Activated CD8-positive, alpha-beta T cell treated with anti-CD3 and anti-CD28 coated beads for 36 hours (primary cell): ENCODE data around the gene SLC6A5. TPM values are rescaled to one million over a fixed set of nuclear protein-coding genes. Genes with fewer than 3 reads are reported as not detected.

Source experiments
- ATAC-seq: fragments of 200-7000 bp; cut with Tn5 transposase; one replicate; pipeline ENCODE4 v1.10.0; 2021; ENCODE audit warnings: mild to moderate bottlenecking, moderate library complexity
- CTCF ChIA-PET: fragments of 350-600 bp; sonication (Branson Sonifier 250); formaldehyde crosslinking; loops from one replicate; lab custom pipeline; 2021; ENCODE audit warnings: antibody characterized with exemption; lab: Charles Lee
- POLR2A ChIA-PET: fragments of 350-600 bp; sonication (Branson Sonifier 250); formaldehyde crosslinking; loops from one replicate; lab custom pipeline; 2021; ENCODE audit warnings: antibody characterized with exemption; lab: Charles Lee
- DNase-seq: peaks from one replicate; pipeline ENCODE4 v3.0.0-alpha.2; 2020
- H3K27ac Mint-ChIP-seq: one replicate; pipeline ENCODE4 v1.8.0; 2021; ENCODE audit warnings: mild to moderate bottlenecking, mixed read lengths
- H3K27me3 Mint-ChIP-seq: one replicate; pipeline ENCODE4 v1.8.0; 2021; ENCODE audit warnings: mixed read lengths
- H3K36me3 Mint-ChIP-seq: one replicate; pipeline ENCODE4 v1.8.0; 2021; ENCODE audit warnings: low read depth, mixed read lengths
- H3K4me1 Mint-ChIP-seq: one replicate; pipeline ENCODE4 v1.8.0; 2021; ENCODE audit warnings: low read depth, mixed read lengths
- H3K4me3 Mint-ChIP-seq: one replicate; pipeline ENCODE4 v1.8.0; 2021; ENCODE audit warnings: mild to moderate bottlenecking, moderate library complexity, mixed read lengths
- H3K9me3 Mint-ChIP-seq: one replicate; pipeline ENCODE4 v1.8.0; 2021; ENCODE audit warnings: mixed read lengths
- CTCF ChIP-seq: fragments of 200-600 bp; IDR thresholded peaks from one replicate; pipeline ENCODE4 v1.8.0; 2022; ENCODE audit warnings: antibody characterized with exemption, mild to moderate bottlenecking
- intact Hi-C: fragments of 100-400 bp; cut with micrococcal nuclease; formaldehyde crosslinking; loops from one replicate; pipeline ENCODE4 v1.10.0; 2022
- total RNA-seq, 2 experiments: library from RNA; stranded (reverse); gene quantifications; one replicate each; pipeline ENCODE4 v1.2.3, GENCODE V29; 2021

Gene SLC6A5
- total RNA-seq, 2 experiments from 2014 or later = not detected

- H3K27ac Mint-ChIP-seq = no peak overlapping the region
- ChIA-PET POLR2A (no interaction called here), CTCF (interaction anchor here (0.8 to 5.3 kb wide), 5 partner anchors 10 to 341 kb away, joined by 3 to 35 read pairs (median 6); no protein-coding TSS in a partner anchor)
- no peaks in the 10 kb centered on the region for H3K36me3 Mint-ChIP-seq
- peaks cover 45% of the 10 kb centered on the region for H3K27me3 Mint-ChIP-seq
- no peak overlapping the region for H3K4me3 Mint-ChIP-seq
- no peaks in the 10 kb centered on the region for H3K4me1 Mint-ChIP-seq
- intact Hi-C loops = no loop called here
- ATAC-seq (no peak), DNase-seq (no peak)
- H3K9me3 Mint-ChIP-seq = no peaks in the 10 kb centered on the region
- TF ChIP-seq CTCF = peak; percentile 41
Observed at GRCh38 chr11:20672575-20672974, 73.2 kb downstream of the SLC6A5 start.

- intact Hi-C loops = no loop called here
- no peak overlapping the region for H3K4me3 Mint-ChIP-seq
- H3K36me3 Mint-ChIP-seq = no peaks in the 10 kb centered on the region
Observed at GRCh38 chr11:20676658-20677057, 77.2 kb downstream of the SLC6A5 start.

GRCh38 chr11:20688761-20689160, 89.4 kb downstream of the SLC6A5 start:
- Mint-ChIP-seq H3K4me3 (no peak overlapping the region), H3K27ac (no peak overlapping the region), H3K9me3 (no peaks in the 10 kb centered on the region), H3K4me1 (no peaks in the 10 kb centered on the region), H3K27me3 (no peaks in the 10 kb centered on the region), H3K36me3 (no peaks in the 10 kb centered on the region)
- intact Hi-C loops = no loop called here
- no peak for TF ChIP-seq CTCF
- ATAC-seq = no peak
- POLR2A ChIA-PET = no interaction called here
- CTCF ChIA-PET = no interaction called here
- no peak for DNase-seq

More at GRCh38 chr11:20676658-20677057, 77.2 kb downstream of the SLC6A5 start:
- Mint-ChIP-seq H3K4me1 (no peaks in the 10 kb centered on the region), H3K9me3 (no peaks in the 10 kb centered on the region), H3K27ac (no peak overlapping the region), H3K27me3 (peaks cover 14% of the 10 kb centered on the region)
- POLR2A ChIA-PET = no interaction called here
- DNase-seq (no peak), ATAC-seq (no peak)
- TF ChIP-seq CTCF = no peak
- CTCF ChIA-PET = no interaction called here

- H3K27me3 Mint-ChIP-seq = no peaks in the 10 kb centered on the region
- ChIA-PET POLR2A (no interaction called here), CTCF (no interaction called here)
- no peak overlapping the region for H3K4me3 Mint-ChIP-seq
- H3K27ac Mint-ChIP-seq = no peak overlapping the region
- TF ChIP-seq CTCF = no peak
- no peaks in the 10 kb centered on the region for H3K9me3 Mint-ChIP-seq
- DNase-seq = no peak
- ATAC-seq = no peak
- intact Hi-C loops = no loop called here
- H3K4me1 Mint-ChIP-seq = no peaks in the 10 kb centered on the region
- no peaks in the 10 kb centered on the region for H3K36me3 Mint-ChIP-seq
Observed at GRCh38 chr11:20707876-20708275, 108.5 kb downstream of the SLC6A5 start.

Other genes starting within 250 kb of the SLC6A5 start
- gene HTATIP2, start 235.9 kb upstream of the SLC6A5 start, total RNA-seq = 10 to 100 TPM; 42.8 to 44.8 TPM
- 10 to 100 TPM; 33.3 to 36.4 TPM for gene PRMT3, start 211.9 kb upstream of the SLC6A5 start, total RNA-seq
- not detected for gene NELL1, start 70.0 kb downstream of the SLC6A5 start, total RNA-seq